ENCODE results near the gene SERTAD2.

SERTAD2 gene

DNA sequence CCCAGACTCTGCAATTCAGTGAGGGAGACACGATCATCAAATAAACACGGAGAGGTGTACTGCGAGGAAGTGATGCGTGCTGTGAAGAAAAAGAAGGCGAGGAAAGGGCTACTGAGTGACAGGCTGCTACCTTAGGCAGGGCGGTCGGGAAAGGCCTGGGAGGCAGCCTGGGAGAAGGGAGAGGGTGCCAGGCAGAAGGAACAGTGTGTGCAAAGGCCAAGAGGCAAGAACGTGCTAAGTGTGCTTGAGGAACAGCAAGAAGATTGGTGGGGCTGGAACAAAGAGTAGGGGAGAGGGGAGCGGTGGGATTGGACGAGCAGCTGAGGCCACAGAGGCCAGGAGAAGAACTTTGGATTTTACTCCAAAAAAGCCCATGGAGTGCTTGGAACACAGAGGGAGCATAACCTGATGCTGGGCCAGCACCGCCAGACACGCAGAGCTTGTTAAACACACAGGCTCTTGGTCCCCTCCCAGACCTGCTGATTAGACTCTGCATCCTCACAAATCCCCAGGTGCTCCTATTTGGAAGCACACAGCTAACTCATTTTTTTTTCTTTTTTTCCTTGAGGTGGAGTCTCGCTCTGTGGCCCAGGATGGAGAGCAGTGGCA, 30.4 kb downstream of the SERTAD2 start:
- TF ChIP-seq, protein P1, sequence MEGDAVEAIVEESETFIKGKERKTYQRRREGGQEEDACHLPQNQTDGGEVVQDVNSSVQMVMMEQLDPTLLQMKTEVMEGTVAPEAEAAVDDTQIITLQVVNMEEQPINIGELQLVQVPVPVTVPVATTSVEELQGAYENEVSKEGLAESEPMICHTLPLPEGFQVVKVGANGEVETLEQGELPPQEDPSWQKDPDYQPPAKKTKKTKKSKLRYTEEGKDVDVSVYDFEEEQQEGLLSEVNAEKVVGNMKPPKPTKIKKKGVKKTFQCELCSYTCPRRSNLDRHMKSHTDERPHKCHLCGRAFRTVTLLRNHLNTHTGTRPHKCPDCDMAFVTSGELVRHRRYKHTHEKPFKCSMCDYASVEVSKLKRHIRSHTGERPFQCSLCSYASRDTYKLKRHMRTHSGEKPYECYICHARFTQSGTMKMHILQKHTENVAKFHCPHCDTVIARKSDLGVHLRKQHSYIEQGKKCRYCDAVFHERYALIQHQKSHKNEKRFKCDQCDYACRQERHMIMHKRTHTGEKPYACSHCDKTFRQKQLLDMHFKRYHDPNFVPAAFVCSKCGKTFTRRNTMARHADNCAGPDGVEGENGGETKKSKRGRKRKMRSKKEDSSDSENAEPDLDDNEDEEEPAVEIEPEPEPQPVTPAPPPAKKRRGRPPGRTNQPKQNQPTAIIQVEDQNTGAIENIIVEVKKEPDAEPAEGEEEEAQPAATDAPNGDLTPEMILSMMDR (IDR thresholded peaks at IDR 0.05; ENCODE audit: borderline replicate concordance, insufficient read depth, low read depth, low read length): no peak
- no peak overlapping the region for H3K4me3 ChIP-seq (ENCODE audit: low read depth, low read length)

DNA sequence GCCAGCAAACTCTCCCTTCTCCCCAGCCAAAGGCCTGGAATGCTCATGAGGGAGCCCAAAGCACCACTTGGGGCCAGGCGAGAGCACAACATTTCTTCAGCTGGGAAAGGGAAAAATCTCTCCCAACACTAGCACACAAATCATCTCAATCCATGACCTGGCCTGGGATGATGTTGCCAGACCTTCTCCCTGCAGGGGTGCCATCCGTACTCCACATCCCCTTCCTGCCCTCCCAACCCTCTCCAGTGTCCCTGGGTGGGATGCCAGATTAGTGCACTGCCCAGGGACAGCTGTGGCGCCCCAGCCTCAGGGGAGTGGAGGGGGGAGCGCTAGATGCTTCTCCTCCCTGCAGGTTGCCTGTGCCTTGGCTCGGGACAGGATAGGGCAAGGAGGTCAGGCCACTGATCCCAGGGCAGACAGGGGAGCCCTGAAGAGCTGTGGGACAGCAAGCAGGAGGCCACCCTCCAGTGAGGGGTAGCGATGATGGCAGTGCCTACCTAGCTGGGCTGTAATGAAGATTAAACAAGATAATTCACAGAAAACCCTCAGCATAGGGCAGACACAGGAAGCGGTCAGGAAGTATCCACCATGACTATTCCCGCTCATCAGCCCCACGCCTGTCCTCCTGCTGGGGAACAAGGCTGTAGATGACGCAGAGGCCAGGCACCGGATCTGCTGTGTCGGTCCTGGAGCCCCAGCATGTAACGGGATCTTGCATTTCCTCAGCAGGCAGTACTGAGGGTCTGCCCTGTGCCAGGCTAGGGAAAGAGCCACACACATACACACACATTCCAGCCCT, 31.1 kb downstream of the SERTAD2 start:
- H3K4me3 ChIP-seq (ENCODE audit: low read depth, low read length): no peak overlapping the region
- TF ChIP-seq, protein P1 (IDR thresholded peaks at IDR 0.05; ENCODE audit: borderline replicate concordance, insufficient read depth, low read depth, low read length): no peak

DNA sequence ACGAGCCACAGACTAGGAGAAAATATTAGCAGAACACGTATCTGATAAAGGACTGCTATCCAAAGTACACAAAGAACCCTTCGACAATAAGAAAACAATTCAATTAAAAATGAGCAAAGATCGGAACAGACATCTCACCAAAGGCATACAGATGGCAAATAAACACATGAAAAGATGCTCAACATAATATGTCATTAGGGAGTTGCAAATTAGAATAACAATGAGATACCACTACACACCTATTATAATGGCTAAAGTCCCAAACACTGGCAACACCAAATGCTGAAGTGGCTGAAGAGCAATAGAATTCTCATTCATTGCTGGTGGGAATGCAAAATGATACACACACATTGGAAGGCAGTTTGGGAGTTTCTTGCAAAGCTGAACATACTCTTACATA, 33.1 kb downstream of the SERTAD2 start:
- H3K4me3 ChIP-seq (ENCODE audit: low read depth, low read length): no peak overlapping the region
- TF ChIP-seq, protein P1 (IDR thresholded peaks at IDR 0.05; ENCODE audit: borderline replicate concordance, insufficient read depth, low read depth, low read length): no peak

DNA sequence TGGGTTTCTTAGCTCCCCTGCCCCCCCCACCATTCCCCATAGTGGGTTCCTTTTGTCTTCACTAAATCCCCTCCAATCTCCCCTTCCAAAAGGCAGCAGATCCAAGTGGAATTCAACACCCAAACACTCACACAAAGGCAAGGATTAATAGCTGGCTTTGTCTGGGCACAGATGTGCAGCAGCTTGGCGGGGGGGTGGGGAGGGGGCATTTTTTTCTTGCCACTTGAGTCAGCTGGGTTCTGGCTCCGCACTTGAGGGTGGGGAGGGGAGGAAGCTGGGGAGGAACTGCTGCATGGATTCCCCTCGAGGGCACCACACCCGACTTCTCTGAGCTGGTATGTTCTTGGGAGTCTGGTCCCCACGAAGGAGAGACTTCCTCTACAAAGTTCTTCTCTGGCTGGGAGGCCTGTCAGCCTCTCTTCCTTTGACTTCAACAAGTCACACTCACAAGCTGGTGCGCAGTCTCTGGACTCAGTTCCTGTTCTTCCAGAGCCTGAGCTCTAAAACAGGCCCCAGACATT, 36.0 kb downstream of the SERTAD2 start:
- TF ChIP-seq, protein P1 (IDR thresholded peaks at IDR 0.05; ENCODE audit: borderline replicate concordance, insufficient read depth, low read depth, low read length): no peak
- no peak overlapping the region for H3K4me3 ChIP-seq (ENCODE audit: low read depth, low read length)

DNA sequence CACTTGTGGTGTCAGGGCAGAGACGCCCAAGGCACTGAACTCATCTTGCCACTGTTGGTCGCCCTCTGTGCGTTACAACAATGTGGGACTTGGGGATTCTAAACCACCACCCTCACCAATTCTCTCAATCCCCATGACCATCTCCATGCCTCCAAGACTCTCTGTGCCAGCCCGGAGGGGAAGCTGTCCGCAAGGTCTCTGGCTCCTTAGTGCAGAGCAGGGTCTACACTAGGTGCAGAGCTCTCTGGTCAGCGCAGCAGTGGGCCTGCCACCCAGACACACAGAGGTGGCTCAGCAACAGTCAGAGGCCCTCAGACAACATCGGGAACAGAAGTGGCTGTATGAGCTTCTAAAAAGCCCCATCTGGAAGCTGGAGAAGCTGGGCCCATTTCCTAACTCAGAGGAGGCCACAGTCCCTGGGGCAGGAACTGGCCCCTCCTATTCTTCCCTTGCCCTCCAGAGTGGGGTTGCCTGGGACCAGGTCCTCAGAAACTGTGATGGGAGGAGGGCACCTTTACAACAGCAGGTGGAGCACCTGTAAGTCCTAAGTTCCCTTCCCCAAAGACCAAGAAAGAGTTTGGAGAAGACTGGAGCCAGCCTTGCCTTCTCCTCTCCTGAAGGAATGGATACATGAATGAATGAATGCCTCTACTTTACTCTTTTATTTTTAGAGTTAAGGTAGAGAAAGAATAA, 37.7 kb downstream of the SERTAD2 start:
- TF ChIP-seq, protein P1 (IDR thresholded peaks at IDR 0.05; ENCODE audit: borderline replicate concordance, insufficient read depth, low read depth, low read length): no peak
- H3K4me3 ChIP-seq (ENCODE audit: low read depth, low read length): no peak overlapping the region

DNA sequence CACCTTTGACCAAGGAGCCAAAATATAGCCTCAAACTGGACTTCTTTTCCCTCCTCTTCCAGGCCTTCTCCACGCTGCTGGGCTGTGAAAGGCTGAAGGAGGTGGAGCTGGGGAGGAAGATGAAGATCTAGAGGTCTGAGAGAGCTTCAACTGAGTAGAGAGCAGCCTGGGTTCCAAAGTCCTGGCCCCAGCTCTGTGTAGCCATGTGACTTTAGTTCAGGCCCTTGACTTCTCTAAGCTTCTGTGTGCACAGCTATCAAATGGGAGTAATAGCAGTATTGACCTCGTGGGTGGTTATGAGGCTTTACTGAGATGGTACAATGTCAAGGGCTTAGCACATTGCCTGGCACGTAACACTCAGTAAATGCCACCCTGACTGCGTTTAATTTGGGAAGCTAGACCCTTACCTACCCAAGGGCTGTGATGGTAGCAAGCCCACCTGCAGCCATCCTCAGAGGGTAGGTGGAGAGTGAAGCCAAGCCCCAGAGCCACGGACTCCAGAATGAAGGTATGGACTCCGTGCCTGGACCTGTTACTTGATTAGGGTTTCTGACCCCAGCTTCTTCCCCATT, 38.4 kb downstream of the SERTAD2 start:
- no peak overlapping the region for H3K4me3 ChIP-seq (ENCODE audit: low read depth, low read length)
- TF ChIP-seq, protein P1 (IDR thresholded peaks at IDR 0.05; ENCODE audit: borderline replicate concordance, insufficient read depth, low read depth, low read length): no peak

Measured in GM12875 (cell line).